ENCODE measurements around the gene UBE2J2.
"Not testable (repeated sequence)": the region's sequence is repeated elsewhere in the genome, so short reads cannot be mapped to it uniquely, and the experiment has no call there.

The UBE2J2 gene

GRCh38 chr1:1273512-1274298 lies at the start of gene UBE2J2:
TSS of gene UBE2J2 (minus strand) at chr1:1273854. CDS start at chr1:1267992, 5,862 bp downstream.
- peak; percentile 87 to 90 for DNase-seq (ENCODE audit: low read depth in 1 of 2, low spot score in 1 of 2)

GRCh38 chr1:1322952-1323351 lies 49.3 kb upstream of the UBE2J2 start:
- DNase-seq (ENCODE audit: low read depth in 1 of 2, low spot score in 1 of 2) = no peak

- DNase-seq (ENCODE audit: low read depth in 1 of 2, low spot score in 1 of 2) = no peak
Observed at GRCh38 chr1:1322418-1322817, 48.8 kb upstream of the UBE2J2 start.

GRCh38 chr1:1321477-1321876 lies 47.8 kb upstream of the UBE2J2 start:
- DNase-seq (ENCODE audit: low read depth in 1 of 2, low spot score in 1 of 2) = no peak

- DNase-seq (ENCODE audit: low read depth in 1 of 2, low spot score in 1 of 2) = no peak
Observed at GRCh38 chr1:1320666-1321448, 47.2 kb upstream of the UBE2J2 start.

GRCh38 chr1:1319646-1319941 lies 45.9 kb upstream of the UBE2J2 start:
- no peak for DNase-seq (ENCODE audit: low read depth in 1 of 2, low spot score in 1 of 2)

- no peak for DNase-seq (ENCODE audit: low read depth in 1 of 2, low spot score in 1 of 2)
Observed at GRCh38 chr1:1318777-1319645, 45.4 kb upstream of the UBE2J2 start.

- DNase-seq (ENCODE audit: low read depth in 1 of 2, low spot score in 1 of 2) = no peak
Observed at GRCh38 chr1:1318131-1318652, 44.5 kb upstream of the UBE2J2 start.

GRCh38 chr1:1317420-1317819 lies 43.8 kb upstream of the UBE2J2 start:
- DNase-seq (ENCODE audit: low read depth in 1 of 2, low spot score in 1 of 2) = no peak

- DNase-seq (ENCODE audit: low read depth in 1 of 2, low spot score in 1 of 2) = not testable (repeated sequence)
Observed at GRCh38 chr1:1316199-1316598, 42.5 kb upstream of the UBE2J2 start.

- DNase-seq (ENCODE audit: low read depth in 1 of 2, low spot score in 1 of 2) = no peak
Observed at GRCh38 chr1:1315435-1315954, 41.8 kb upstream of the UBE2J2 start.

GRCh38 chr1:1314678-1315335 lies 41.2 kb upstream of the UBE2J2 start:
- DNase-seq (ENCODE audit: low read depth in 1 of 2, low spot score in 1 of 2) = no peak

GRCh38 chr1:1314237-1314586 lies 40.6 kb upstream of the UBE2J2 start:
- no peak for DNase-seq (ENCODE audit: low read depth in 1 of 2, low spot score in 1 of 2)

GRCh38 chr1:1313500-1314236 lies 40.0 kb upstream of the UBE2J2 start:
- DNase-seq (ENCODE audit: low read depth in 1 of 2, low spot score in 1 of 2) = no peak

- no peak for DNase-seq (ENCODE audit: low read depth in 1 of 2, low spot score in 1 of 2)
Observed at GRCh38 chr1:1312450-1313314, 39.0 kb upstream of the UBE2J2 start.

- DNase-seq (ENCODE audit: low read depth in 1 of 2, low spot score in 1 of 2) = no peak
Observed at GRCh38 chr1:1311107-1312104, 37.8 kb upstream of the UBE2J2 start.

GRCh38 chr1:1310476-1311053 lies 36.9 kb upstream of the UBE2J2 start:
- DNase-seq (ENCODE audit: low read depth in 1 of 2, low spot score in 1 of 2) = no peak

GRCh38 chr1:1310109-1310385 lies 36.4 kb upstream of the UBE2J2 start:
- no peak for DNase-seq (ENCODE audit: low read depth in 1 of 2, low spot score in 1 of 2)

Measured in stimulated activated CD4-positive, alpha-beta T cell treated with anti-CD3 and anti-CD28 coated beads, Interleukin-15, amount 100 ng/mL, for 1 hour (primary cell).